Measurements from ENCODE around the gene APBB1IP.

The APBB1IP gene

GRCh38 chr10:26435852-26436251, 2.3 kb upstream of the APBB1IP start:
- Mint-ChIP-seq H3K27me3 (no peaks in the 10 kb centered on the region), H3K27ac (peak overlapping the region; percentile 84), H3K9me3 (no peaks in the 10 kb centered on the region), H3K4me1 (peaks cover 33% of the 10 kb centered on the region), H3K4me3 (no peak overlapping the region), H3K36me3 (peaks cover 16% of the 10 kb centered on the region)
- ATAC-seq = no peak

DNA sequence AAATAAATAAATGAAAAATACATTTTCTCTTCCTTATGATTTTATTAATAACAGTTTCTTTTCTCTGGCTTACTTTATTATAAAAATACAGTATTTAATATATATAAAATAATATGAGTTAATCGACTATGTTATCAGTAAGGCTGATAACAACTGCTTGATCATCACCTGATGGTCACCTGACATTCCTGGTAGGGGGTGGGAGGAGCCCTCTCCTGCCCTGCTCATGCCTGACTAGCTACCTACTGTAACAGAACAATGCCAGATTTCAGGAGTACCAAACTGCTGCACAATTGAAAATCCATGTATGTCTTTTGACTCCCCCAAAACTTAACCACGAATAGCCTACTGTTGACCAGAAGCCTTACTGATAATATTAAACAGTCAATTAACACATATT, 1.3 kb upstream of the APBB1IP start:
- Mint-ChIP-seq H3K4me1 (peaks cover 43% of the 10 kb centered on the region), H3K27me3 (no peaks in the 10 kb centered on the region), H3K27ac (peak overlapping the region; percentile 84), H3K9me3 (no peaks in the 10 kb centered on the region), H3K4me3 (peak overlapping the region; percentile 35), H3K36me3 (peaks cover 24% of the 10 kb centered on the region)
- ATAC-seq = no peak

GRCh38 chr10:26438534-26439341, 597 bp downstream of the APBB1IP start:
- Mint-ChIP-seq H3K27me3 (no peaks in the 10 kb centered on the region), H3K27ac (peak overlapping the region; percentile 84), H3K36me3 (peaks cover 33% of the 10 kb centered on the region), H3K4me1 (peaks cover 52% of the 10 kb centered on the region), H3K9me3 (no peaks in the 10 kb centered on the region), H3K4me3 (peak overlapping the region; percentile 95)
- peak; percentile 80 for ATAC-seq

DNA sequence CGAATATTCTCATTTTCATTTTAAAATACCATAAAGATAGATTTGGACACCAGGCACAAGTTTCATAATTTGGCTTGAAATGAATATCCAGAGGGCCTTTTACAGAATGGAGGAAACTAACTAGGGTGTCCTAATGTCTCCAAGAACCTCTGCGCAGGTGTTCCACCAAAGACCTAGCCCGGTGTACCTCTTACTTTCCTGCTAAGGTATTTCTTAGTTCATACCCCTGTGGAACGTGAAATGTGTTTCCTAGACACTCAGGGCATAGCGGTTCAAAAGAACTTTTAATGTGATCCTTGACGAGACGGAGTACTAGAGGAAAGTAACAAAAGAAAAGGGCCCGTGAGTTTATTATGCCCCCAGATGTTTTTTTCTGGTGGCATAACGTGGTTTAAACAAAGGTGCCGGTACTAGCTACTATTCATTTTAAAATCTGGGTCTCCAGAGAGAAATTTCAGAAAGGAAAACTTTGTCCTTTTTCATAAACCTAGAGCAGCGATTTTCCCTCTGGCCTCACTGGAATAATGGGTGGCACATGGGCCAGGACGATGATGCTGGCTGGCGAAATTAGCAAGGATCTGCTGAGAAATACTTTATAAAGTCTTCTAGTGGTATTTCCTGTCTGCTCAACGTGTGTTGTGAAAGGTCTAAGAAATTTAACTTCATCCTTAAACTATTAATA, 1.4 kb downstream of the APBB1IP start:
- H3K4me1 Mint-ChIP-seq = peaks cover 60% of the 10 kb centered on the region

DNA sequence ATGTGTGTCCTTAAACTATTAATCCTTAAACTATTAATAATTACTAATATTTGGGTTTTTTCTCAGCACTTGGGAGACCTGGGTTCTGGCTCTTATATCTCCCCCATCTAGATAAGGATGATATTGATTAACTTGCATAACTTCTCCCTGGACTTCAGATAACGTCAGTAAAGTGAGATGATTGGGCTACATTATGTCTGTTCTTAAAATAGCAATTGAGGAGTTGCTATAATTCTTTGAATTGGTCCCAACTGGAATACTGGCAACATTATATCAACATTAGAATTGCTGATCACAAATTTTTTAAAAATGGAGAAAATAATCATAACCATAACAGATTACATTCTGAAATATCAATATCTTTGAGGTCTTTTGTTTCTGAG, 1.9 kb downstream of the APBB1IP start:
- H3K4me1 Mint-ChIP-seq = peaks cover 63% of the 10 kb centered on the region
- peaks cover 45% of the 10 kb centered on the region for H3K36me3 Mint-ChIP-seq
- no peaks in the 10 kb centered on the region for H3K27me3 Mint-ChIP-seq
- peaks cover 6% of the 10 kb centered on the region for H3K9me3 Mint-ChIP-seq
- H3K4me3 Mint-ChIP-seq = peak overlapping the region; percentile 95
- peak overlapping the region; percentile 84 for H3K27ac Mint-ChIP-seq
- no peak for ATAC-seq

More for the DNA sequence above, 1.4 kb downstream of the APBB1IP start:
- Mint-ChIP-seq H3K9me3 (peaks cover 6% of the 10 kb centered on the region), H3K36me3 (peaks cover 41% of the 10 kb centered on the region), H3K4me3 (peak overlapping the region; percentile 95), H3K27me3 (no peaks in the 10 kb centered on the region), H3K27ac (peak overlapping the region; percentile 84)
- ATAC-seq = no peak

DNA sequence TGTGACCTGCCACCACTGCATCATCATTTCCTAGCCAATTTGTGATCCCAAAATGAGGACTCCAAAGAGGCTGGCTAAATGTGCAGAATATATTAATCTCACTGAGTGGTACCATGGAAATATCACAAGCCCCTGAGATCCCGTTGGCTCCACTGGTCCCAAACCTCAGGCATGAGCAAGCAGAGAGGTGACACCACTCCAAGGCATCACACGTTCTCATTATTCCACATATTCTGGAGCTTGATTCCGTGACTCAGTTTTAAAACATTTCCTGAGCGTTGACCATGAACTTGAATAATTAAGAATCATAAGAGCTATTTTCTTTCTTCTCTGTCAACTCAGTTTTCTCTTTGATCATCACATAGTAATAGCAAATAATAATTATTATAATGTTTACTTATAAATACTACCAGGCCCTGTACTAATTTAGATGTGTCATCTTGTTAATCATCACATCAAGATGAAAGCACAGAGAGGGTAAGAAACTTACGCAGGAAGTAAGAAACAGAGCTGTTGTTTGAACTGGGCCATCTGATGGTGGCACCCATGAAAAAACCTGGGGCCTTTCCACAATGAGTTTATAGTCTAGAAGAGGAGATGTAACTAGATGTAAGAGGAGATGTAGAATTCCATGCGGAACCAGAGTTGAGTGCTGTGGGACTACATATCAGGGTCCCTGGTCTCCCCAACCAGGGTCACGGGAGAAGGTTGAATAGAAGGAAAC, 3.5 kb downstream of the APBB1IP start:
- H3K27ac Mint-ChIP-seq = peak overlapping the region; percentile 84
- no peak for ATAC-seq
- peaks cover 63% of the 10 kb centered on the region for H3K4me1 Mint-ChIP-seq
- H3K9me3 Mint-ChIP-seq = peaks cover 6% of the 10 kb centered on the region
- H3K27me3 Mint-ChIP-seq = no peaks in the 10 kb centered on the region
- H3K36me3 Mint-ChIP-seq = peaks cover 59% of the 10 kb centered on the region
- H3K4me3 Mint-ChIP-seq = peak overlapping the region; percentile 68

- peaks cover 66% of the 10 kb centered on the region for H3K36me3 Mint-ChIP-seq
- peaks cover 83% of the 10 kb centered on the region for H3K4me1 Mint-ChIP-seq
- H3K9me3 Mint-ChIP-seq = peaks cover 6% of the 10 kb centered on the region
- H3K27ac Mint-ChIP-seq = peak overlapping the region; percentile 84
- H3K27me3 Mint-ChIP-seq = no peaks in the 10 kb centered on the region
- H3K4me3 Mint-ChIP-seq = peak overlapping the region; percentile 30
- ATAC-seq = no peak
Measured at GRCh38 chr10:26445411-26446031, 7.4 kb downstream of the APBB1IP start.

GRCh38 chr10:26446258-26446657, 8.1 kb downstream of the APBB1IP start:
- H3K9me3 Mint-ChIP-seq = peaks cover 6% of the 10 kb centered on the region
- ATAC-seq = no peak
- peak overlapping the region; percentile 45 for H3K4me3 Mint-ChIP-seq
- H3K27ac Mint-ChIP-seq = peak overlapping the region; percentile 84
- H3K4me1 Mint-ChIP-seq = peaks cover 85% of the 10 kb centered on the region
- H3K27me3 Mint-ChIP-seq = no peaks in the 10 kb centered on the region
- peaks cover 68% of the 10 kb centered on the region for H3K36me3 Mint-ChIP-seq

- H3K4me3 Mint-ChIP-seq = peak overlapping the region; percentile 63
- ATAC-seq = peak; percentile 48
- H3K27me3 Mint-ChIP-seq = no peaks in the 10 kb centered on the region
- peaks cover 72% of the 10 kb centered on the region for H3K36me3 Mint-ChIP-seq
- H3K4me1 Mint-ChIP-seq = peaks cover 90% of the 10 kb centered on the region
- peak overlapping the region; percentile 88 for H3K27ac Mint-ChIP-seq
- H3K9me3 Mint-ChIP-seq = peaks cover 6% of the 10 kb centered on the region
Measured at GRCh38 chr10:26448292-26448691, 10.2 kb downstream of the APBB1IP start.

DNA sequence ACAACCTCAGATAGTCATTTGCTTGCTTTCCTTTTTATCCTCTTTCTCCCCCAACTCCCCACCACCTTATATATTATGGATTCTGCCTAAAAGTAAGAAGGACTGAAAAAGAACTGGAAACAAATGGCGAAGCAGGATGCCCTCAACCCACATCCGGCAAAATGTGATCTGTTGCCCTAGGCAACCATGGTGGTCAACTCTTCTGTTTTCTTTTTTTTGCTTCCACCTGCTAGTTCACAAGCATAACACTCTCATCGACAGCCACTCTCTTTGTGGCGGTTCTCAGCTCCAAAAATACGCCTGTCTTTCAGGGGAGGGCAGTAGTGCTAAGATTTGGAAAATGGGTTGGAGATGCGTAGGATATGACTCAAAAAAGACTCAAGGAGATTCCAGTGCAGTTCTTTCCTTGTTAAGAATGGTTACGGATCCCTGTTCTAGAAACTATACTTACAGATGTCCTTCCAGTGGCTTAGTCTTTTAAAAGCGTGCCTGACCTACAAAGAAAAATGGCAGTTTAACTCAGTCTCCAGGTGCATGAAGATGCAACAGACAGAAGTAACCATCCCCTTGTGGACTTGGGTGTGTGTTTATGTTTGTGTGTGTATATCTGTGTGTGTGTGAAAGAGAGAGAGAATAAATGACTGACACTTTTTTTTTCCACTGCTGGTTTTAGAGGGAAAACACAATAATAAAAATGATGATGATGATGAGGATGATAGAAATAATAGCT, 10.7 kb downstream of the APBB1IP start:
- Mint-ChIP-seq H3K4me3 (peak overlapping the region; percentile 63), H3K36me3 (peaks cover 73% of the 10 kb centered on the region), H3K4me1 (peaks cover 91% of the 10 kb centered on the region), H3K27ac (peak overlapping the region; percentile 88), H3K9me3 (peaks cover 6% of the 10 kb centered on the region), H3K27me3 (no peaks in the 10 kb centered on the region)
- peak; percentile 85 for ATAC-seq

GRCh38 chr10:26449726-26450125, 11.6 kb downstream of the APBB1IP start:
- Mint-ChIP-seq H3K27me3 (no peaks in the 10 kb centered on the region), H3K4me1 (peaks cover 89% of the 10 kb centered on the region), H3K36me3 (peaks cover 66% of the 10 kb centered on the region)

GRCh38 chr10:26451903-26452302, 13.8 kb downstream of the APBB1IP start:
- no peaks in the 10 kb centered on the region for H3K9me3 Mint-ChIP-seq
- no peak for ATAC-seq
- H3K4me1 Mint-ChIP-seq = peaks cover 89% of the 10 kb centered on the region
- peak overlapping the region; percentile 88 for H3K27ac Mint-ChIP-seq
- H3K27me3 Mint-ChIP-seq = no peaks in the 10 kb centered on the region
- H3K4me3 Mint-ChIP-seq = no peak overlapping the region
- peaks cover 47% of the 10 kb centered on the region for H3K36me3 Mint-ChIP-seq

More at GRCh38 chr10:26449726-26450125, 11.6 kb downstream of the APBB1IP start:
- H3K27ac Mint-ChIP-seq = peak overlapping the region; percentile 88
- no peak overlapping the region for H3K4me3 Mint-ChIP-seq
- no peak for ATAC-seq
- no peaks in the 10 kb centered on the region for H3K9me3 Mint-ChIP-seq

- Mint-ChIP-seq H3K27me3 (no peaks in the 10 kb centered on the region), H3K27ac (peak overlapping the region; percentile 14), H3K4me1 (peaks cover 90% of the 10 kb centered on the region), H3K36me3 (peaks cover 52% of the 10 kb centered on the region), H3K9me3 (no peaks in the 10 kb centered on the region), H3K4me3 (no peak overlapping the region)
- ATAC-seq = no peak
Measured at GRCh38 chr10:26453850-26454249, 15.7 kb downstream of the APBB1IP start.

DNA sequence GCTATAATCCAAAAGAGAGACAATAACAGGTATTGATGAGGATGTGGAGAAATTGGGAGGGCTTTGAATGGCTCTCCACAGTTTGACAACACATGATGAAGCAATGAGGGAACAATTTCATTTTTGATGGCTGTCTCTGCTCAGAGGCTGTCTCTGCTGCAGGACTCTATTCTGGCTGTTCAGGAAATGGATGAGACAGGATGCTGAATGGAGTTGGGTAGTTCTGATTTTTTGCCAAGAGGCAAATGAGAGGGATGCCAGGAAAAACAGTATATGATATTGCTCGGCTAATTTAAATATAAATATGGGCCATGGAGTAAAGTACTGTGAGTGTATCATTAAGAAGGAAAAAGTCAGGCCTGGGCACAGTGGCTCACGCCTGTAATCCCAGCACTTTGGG, 16.8 kb downstream of the APBB1IP start:
- peak overlapping the region; percentile 94 for H3K27ac Mint-ChIP-seq
- H3K36me3 Mint-ChIP-seq = peaks cover 44% of the 10 kb centered on the region
- no peaks in the 10 kb centered on the region for H3K9me3 Mint-ChIP-seq
- H3K4me1 Mint-ChIP-seq = peaks cover 80% of the 10 kb centered on the region
- no peak overlapping the region for H3K4me3 Mint-ChIP-seq
- H3K27me3 Mint-ChIP-seq = no peaks in the 10 kb centered on the region
- ATAC-seq = no peak

Measured in stimulated activated memory B cell treated with anti-CD40 and anti-IgM and Interleukin-4, amounts not matched to agents 10 μg/mL and 1 μg/mL and 100 μg/mL, for 72 hours (primary cell).